Liver (tissue), 9 donors: ENCODE data around the gene KDELR3. TPM values are rescaled to one million over a fixed set of nuclear protein-coding genes. Genes with fewer than 3 reads are reported as not detected.

Source experiments
- DNase-seq: peaks from one replicate; pipeline ENCODE4 v3.0.0-alpha.2; 2017; ENCODE audit warnings: low spot score
- H3K27ac ChIP-seq, 2 donors: one replicate each; pipeline ENCODE4 v1.7.0; 2013; ENCODE audit warnings: inconsistent platforms in 2 of 2, low read length in 2 of 2, control low read depth in 1 of 2, low read depth in 1 of 2, mild to moderate bottlenecking in 1 of 2
- H3K27me3 ChIP-seq, 4 donors: one replicate each; pipeline versions ENCODE4 v1.6.1 to v1.7.0; 2013; ENCODE audit warnings: low read length in 3 of 4, inconsistent platforms in 1 of 4, mild to moderate bottlenecking in 1 of 4, moderate library complexity in 1 of 4; ENCODE audit not compliant: control insufficient read depth in 4 of 4, insufficient read depth in 4 of 4
- H3K36me3 ChIP-seq, 4 donors: one replicate each; pipeline versions ENCODE4 v1.6.1 to v1.7.0; 2013; ENCODE audit warnings: low read length in 3 of 4, mild to moderate bottlenecking in 3 of 4, low read depth in 1 of 4, moderate library complexity in 1 of 4; ENCODE audit not compliant: control insufficient read depth in 4 of 4, insufficient read depth in 3 of 4
- H3K4me1 ChIP-seq, 4 donors: one replicate each; pipeline versions ENCODE4 v1.6.1 to v1.7.0; 2013; ENCODE audit warnings: low read length in 3 of 4, mild to moderate bottlenecking in 3 of 4, moderate library complexity in 1 of 4; ENCODE audit not compliant: control insufficient read depth in 4 of 4, insufficient read depth in 4 of 4
- H3K4me3 ChIP-seq, 3 donors: one replicate each; pipeline versions ENCODE4 v1.6.1 to v1.7.0; 2013; ENCODE audit warnings: low read length in 3 of 3, control low read depth in 1 of 3, low read depth in 1 of 3, mild to moderate bottlenecking in 1 of 3
- H3K9ac ChIP-seq, 2 donors: one replicate each; pipeline ENCODE4 v1.7.0; 2013; ENCODE audit warnings: low read length in 2 of 2, mild to moderate bottlenecking in 2 of 2, moderate library complexity in 2 of 2, control low read depth in 1 of 2, low read depth in 1 of 2
- H3K9me3 ChIP-seq, 4 donors: one replicate each; pipeline versions ENCODE4 v1.6.1 to v1.7.0; 2013; ENCODE audit warnings: low read length in 3 of 4; ENCODE audit not compliant: control insufficient read depth in 4 of 4
- EGR1 ChIP-seq, 2 donors: IDR thresholded peaks; 2 replicates each; pipeline ENCODE4 v1.6.1; 2016 to 2018; ENCODE audit warnings: antibody characterized with exemption in 2 of 2, low read depth in 2 of 2
- FOXA1 ChIP-seq: IDR thresholded peaks from 2 replicates; pipeline ENCODE4 v1.6.1; 2016; ENCODE audit warnings: antibody characterized with exemption
- FOXA2 ChIP-seq: IDR thresholded peaks from 2 replicates; pipeline ENCODE4 v1.6.1; 2016; ENCODE audit warnings: antibody characterized with exemption
- GABPA ChIP-seq, 2 donors: IDR thresholded peaks in 1 of 2; conservative IDR thresholded peaks in 1 of 2; 2 replicates each; pipeline ENCODE4 v1.6.1; 2016; ENCODE audit warnings: antibody characterized with exemption in 2 of 2, mild to moderate bottlenecking in 1 of 2, moderate library complexity in 1 of 2
- HNF4G ChIP-seq: IDR thresholded peaks from 2 replicates; pipeline ENCODE4 v1.6.1; 2016; ENCODE audit warnings: antibody characterized with exemption
- JUND ChIP-seq, 2 donors: IDR thresholded peaks; 2 replicates each; pipeline ENCODE4 v1.6.1; 2016; ENCODE audit warnings: antibody characterized with exemption in 2 of 2
- NR2F2 ChIP-seq: IDR thresholded peaks from 2 replicates; pipeline ENCODE4 v1.6.1; 2016; ENCODE audit warnings: antibody characterized with exemption
- RXRA ChIP-seq, 2 donors: IDR thresholded peaks; 2 replicates each; pipeline ENCODE4 v1.6.1; 2017 to 2018; ENCODE audit warnings: antibody characterized with exemption in 2 of 2, mild to moderate bottlenecking in 1 of 2
- SP1 ChIP-seq: IDR thresholded peaks from 2 replicates; pipeline ENCODE4 v1.6.1; 2018; ENCODE audit warnings: antibody characterized with exemption, mild to moderate bottlenecking
- TAF1 ChIP-seq: conservative IDR thresholded peaks from 2 replicates; pipeline ENCODE4 v1.6.1; 2016; ENCODE audit warnings: antibody characterized with exemption, mild to moderate bottlenecking
- YY1 ChIP-seq: IDR thresholded peaks from 2 replicates; pipeline ENCODE4 v1.6.1; 2016; ENCODE audit warnings: antibody characterized with exemption, mild to moderate bottlenecking
- WGBS: extraction: QIAGEN DNeasy Blood & Tissue Kit; methylation state at CpG from one replicate; pipeline ENCODE4 v1.1.7; 2013; 5-methylcytosine and 5-hydroxymethylcytosine counted together
- polyA plus RNA-seq, 2 donors: library from polyadenylated mRNA; stranded (reverse) in 1 of 2; unstranded in 1 of 2; fragments of 200-250 nt in 1 of 2; fragments of >200 nt in 1 of 2; fragmentation: Nextera tagmentation in 1 of 2; extraction: Ambion mirVana in 1 of 2; gene quantifications; one replicate each; pipeline versions ENCODE4 v1.2.1 to v1.2.3, GENCODE V29; 2013 to 2015
- total RNA-seq, 2 donors: library from RNA; depleted of rRNA; stranded (reverse); fragments of >200 nt; gene quantifications; one replicate each; pipeline ENCODE4 v1.2.3, GENCODE V29; 2014
- TF ChIP-seq, protein P1 (sequence below): IDR thresholded peaks from 2 replicates; pipeline ENCODE4 v1.6.1; 2016; ENCODE audit warnings: antibody characterized with exemption
- TF ChIP-seq, protein P2 (sequence below): IDR thresholded peaks from 2 replicates; pipeline ENCODE4 v1.6.1; 2016; ENCODE audit warnings: antibody characterized with exemption
- TF ChIP-seq, protein P3 (sequence below): IDR thresholded peaks from 2 replicates; pipeline ENCODE4 v1.6.1; 2016; ENCODE audit warnings: antibody characterized with exemption, mild to moderate bottlenecking
- TF ChIP-seq, protein P4 (sequence below): IDR thresholded peaks from 2 replicates; pipeline ENCODE4 v1.6.1; 2016; ENCODE audit warnings: antibody characterized with exemption
- donor health status: healthy.
- donor health status: healthy.
- donor health status: healthy.
- donor health status: healthy.
- donor health status: healthy.

Gene KDELR3
- total and polyA plus RNA-seq, 4 donors, result 3.5 to 12.8 (median 9.5) TPM

DNA sequence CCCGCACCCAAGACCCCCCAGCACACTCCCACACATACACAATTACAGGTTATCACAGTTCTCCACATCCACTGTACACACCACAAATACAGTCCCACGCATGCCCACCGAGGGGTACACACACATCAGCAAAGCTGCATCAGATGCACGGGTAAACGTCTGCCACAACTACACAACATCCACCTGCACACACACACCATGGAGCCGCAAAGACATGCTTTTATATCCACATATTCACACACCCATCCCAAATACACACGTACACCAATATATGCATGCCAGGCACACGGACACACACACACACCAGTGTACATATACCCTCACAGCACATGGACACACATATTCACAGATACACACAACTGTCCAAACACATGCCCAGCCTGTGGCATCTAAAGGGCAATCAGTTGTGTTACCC, 7.5 kb upstream of the KDELR3 start:
- Histone ChIP-seq H3K36me3 (no peaks in the 10 kb centered on the region), H3K27ac (no peak overlapping the region), H3K9ac (no peak overlapping the region), H3K4me3 (no peak overlapping the region), H3K27me3 (peaks cover 0 to 3% (median 1%) of the 10 kb centered on the region in 4 donors), H3K9me3 (no peaks in the 10 kb centered on the region), H3K4me1 (peaks cover 3 to 8% (median 5%) of the 10 kb centered on the region in 4 donors)
- TF ChIP-seq NR2F2, result no peak
- TF ChIP-seq HNF4G, result no peak
- no peak for TF ChIP-seq YY1
- TF ChIP-seq, protein P1, sequence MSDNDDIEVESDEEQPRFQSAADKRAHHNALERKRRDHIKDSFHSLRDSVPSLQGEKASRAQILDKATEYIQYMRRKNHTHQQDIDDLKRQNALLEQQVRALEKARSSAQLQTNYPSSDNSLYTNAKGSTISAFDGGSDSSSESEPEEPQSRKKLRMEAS, result no peak
- no peak for TF ChIP-seq JUND (IDR thresholded peaks at IDR 0.05)
- no peak for TF ChIP-seq EGR1 (IDR thresholded peaks at IDR 0.05; ENCODE audit: low read depth in 2 of 2)
- TF ChIP-seq, protein P2, sequence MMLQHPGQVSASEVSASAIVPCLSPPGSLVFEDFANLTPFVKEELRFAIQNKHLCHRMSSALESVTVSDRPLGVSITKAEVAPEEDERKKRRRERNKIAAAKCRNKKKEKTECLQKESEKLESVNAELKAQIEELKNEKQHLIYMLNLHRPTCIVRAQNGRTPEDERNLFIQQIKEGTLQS, result no peak
- TF ChIP-seq FOXA2, result no peak
- TF ChIP-seq GABPA (IDR thresholded peaks at IDR 0.05 in 1 of 2, conservative IDR thresholded peaks at IDR 0.05 in 1 of 2), result no peak
- TF ChIP-seq TAF1, result no peak
- TF ChIP-seq SP1, result no peak
- no peak for TF ChIP-seq RXRA (IDR thresholded peaks at IDR 0.05)
- TF ChIP-seq, protein P3, sequence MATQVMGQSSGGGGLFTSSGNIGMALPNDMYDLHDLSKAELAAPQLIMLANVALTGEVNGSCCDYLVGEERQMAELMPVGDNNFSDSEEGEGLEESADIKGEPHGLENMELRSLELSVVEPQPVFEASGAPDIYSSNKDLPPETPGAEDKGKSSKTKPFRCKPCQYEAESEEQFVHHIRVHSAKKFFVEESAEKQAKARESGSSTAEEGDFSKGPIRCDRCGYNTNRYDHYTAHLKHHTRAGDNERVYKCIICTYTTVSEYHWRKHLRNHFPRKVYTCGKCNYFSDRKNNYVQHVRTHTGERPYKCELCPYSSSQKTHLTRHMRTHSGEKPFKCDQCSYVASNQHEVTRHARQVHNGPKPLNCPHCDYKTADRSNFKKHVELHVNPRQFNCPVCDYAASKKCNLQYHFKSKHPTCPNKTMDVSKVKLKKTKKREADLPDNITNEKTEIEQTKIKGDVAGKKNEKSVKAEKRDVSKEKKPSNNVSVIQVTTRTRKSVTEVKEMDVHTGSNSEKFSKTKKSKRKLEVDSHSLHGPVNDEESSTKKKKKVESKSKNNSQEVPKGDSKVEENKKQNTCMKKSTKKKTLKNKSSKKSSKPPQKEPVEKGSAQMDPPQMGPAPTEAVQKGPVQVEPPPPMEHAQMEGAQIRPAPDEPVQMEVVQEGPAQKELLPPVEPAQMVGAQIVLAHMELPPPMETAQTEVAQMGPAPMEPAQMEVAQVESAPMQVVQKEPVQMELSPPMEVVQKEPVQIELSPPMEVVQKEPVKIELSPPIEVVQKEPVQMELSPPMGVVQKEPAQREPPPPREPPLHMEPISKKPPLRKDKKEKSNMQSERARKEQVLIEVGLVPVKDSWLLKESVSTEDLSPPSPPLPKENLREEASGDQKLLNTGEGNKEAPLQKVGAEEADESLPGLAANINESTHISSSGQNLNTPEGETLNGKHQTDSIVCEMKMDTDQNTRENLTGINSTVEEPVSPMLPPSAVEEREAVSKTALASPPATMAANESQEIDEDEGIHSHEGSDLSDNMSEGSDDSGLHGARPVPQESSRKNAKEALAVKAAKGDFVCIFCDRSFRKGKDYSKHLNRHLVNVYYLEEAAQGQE, result no peak
- TF ChIP-seq, protein P4, sequence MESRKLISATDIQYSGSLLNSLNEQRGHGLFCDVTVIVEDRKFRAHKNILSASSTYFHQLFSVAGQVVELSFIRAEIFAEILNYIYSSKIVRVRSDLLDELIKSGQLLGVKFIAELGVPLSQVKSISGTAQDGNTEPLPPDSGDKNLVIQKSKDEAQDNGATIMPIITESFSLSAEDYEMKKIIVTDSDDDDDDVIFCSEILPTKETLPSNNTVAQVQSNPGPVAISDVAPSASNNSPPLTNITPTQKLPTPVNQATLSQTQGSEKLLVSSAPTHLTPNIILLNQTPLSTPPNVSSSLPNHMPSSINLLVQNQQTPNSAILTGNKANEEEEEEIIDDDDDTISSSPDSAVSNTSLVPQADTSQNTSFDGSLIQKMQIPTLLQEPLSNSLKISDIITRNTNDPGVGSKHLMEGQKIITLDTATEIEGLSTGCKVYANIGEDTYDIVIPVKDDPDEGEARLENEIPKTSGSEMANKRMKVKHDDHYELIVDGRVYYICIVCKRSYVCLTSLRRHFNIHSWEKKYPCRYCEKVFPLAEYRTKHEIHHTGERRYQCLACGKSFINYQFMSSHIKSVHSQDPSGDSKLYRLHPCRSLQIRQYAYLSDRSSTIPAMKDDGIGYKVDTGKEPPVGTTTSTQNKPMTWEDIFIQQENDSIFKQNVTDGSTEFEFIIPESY, result no peak
- 57% methylated on average over 8 of the region's 8 CpGs for WGBS
- no peak for DNase-seq

DNA sequence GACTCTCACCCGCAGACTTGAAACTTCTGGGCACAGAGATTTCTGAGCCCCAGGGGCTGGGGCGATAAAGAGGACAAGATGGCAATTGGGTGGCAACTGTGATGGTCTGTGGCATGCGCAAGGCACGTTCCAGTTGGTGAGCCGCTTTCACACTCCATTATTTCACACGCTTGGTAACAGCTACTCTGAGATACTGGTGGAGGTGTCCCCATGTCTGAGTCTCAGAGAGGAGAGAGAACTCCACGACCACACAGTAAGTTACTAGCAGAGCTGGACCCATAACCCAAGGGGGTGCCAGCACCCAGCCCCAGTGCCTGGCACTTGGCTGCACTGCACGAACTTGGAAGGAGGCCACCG, 6.9 kb upstream of the KDELR3 start:
- DNase-seq, result no peak
- Histone ChIP-seq H3K4me3 (no peak overlapping the region), H3K36me3 (no peaks in the 10 kb centered on the region), H3K9me3 (no peaks in the 10 kb centered on the region), H3K27ac (no peak overlapping the region), H3K9ac (no peak overlapping the region), H3K4me1 (peaks cover 3 to 5% (median 4%) of the 10 kb centered on the region in 4 donors), H3K27me3 (peaks cover 0 to 3% (median 1%) of the 10 kb centered on the region in 4 donors)
- WGBS, result 50% methylated on average over 9 of the region's 9 CpGs
- TF ChIP-seq TAF1, result no peak
- TF ChIP-seq YY1, result no peak
- TF ChIP-seq SP1, result no peak
- no peak for TF ChIP-seq FOXA2
- no peak for TF ChIP-seq FOXA1
- TF ChIP-seq, protein P3, result no peak
- TF ChIP-seq NR2F2, result no peak
- TF ChIP-seq, protein P2, result no peak
